K562 (cell line): ENCODE results near the gene EDEM1. TPM values are rescaled to one million over a fixed set of nuclear protein-coding genes. Genes with fewer than 3 reads are reported as not detected.

ENCODE experiments used
- ATAC-seq: fragments of 200-7000 bp; cut with Tn5 transposase; 3 replicates; pipeline ENCODE4 v1.9.1; 2020; ENCODE audit warnings: moderate library complexity
- BruUV-seq: library from RNA; stranded (reverse); fragments of 400-500 nt; replicated peaks from 2 replicates; lab custom pipeline; 2021; lab: Mats Ljungman, UMichigan
- CTCF ChIA-PET: fragments of 300-600 bp; formaldehyde crosslinking; extraction: SDS; loops from one replicate; lab custom pipeline; 2021; ENCODE audit warnings: low intra/inter-chr PET ratio; lab: Yijun Ruan, JAX
- POLR2A ChIA-PET: fragments of 300-600, 350-650 bp; sonication (Branson Sonifier 250); formaldehyde crosslinking; extraction: SDS; loops from one replicate; lab custom pipeline; 2021; ENCODE audit warnings: antibody characterized with exemption, inconsistent platforms; lab: Yijun Ruan, JAX
- DNase-seq, 4 experiments: peaks; one replicate each; pipeline versions ENCODE4 v3.0.0 to v3.0.0-alpha.2; 2011 to 2018; ENCODE audit warnings: low spot score in 3 of 4, mixed read lengths in 3 of 4; ENCODE audit errors: extremely low read depth in 1 of 4
- FAIRE-seq: peaks from 2 replicates; lab custom pipeline; 2011; peaks lifted over from hg19 to GRCh38; lab: Jason Lieb, UNC
- H2AFZ ChIP-seq: 2 replicates; pipeline ENCODE4 v1.6.0; 2011; ENCODE audit warnings: low read depth, low read length, control low read depth, inconsistent platforms
- H3K27ac ChIP-seq: fragments of 200-600 bp; 3 replicates; pipeline ENCODE4 v1.8.0; 2011; ENCODE audit warnings: low read depth, mild to moderate bottlenecking, control low read depth, inconsistent platforms, low read length, moderate library complexity, mixed read lengths; ENCODE audit errors: extremely low read depth
- H3K27me3 ChIP-seq, 2 experiments: fragments of 300-600 bp in 1 of 2; 2 replicates in 1 of 2; 3 replicates in 1 of 2; pipeline versions ENCODE4 v1.6.0 to v1.8.0; 2011; ENCODE audit warnings: inconsistent platforms in 2 of 2, low read length in 2 of 2, mild to moderate bottlenecking in 1 of 2, mixed read lengths in 1 of 2, moderate library complexity in 1 of 2; ENCODE audit not compliant: control insufficient read depth in 2 of 2, insufficient read depth in 2 of 2
- H3K36me3 ChIP-seq: fragments of 300-600 bp; 3 replicates; pipeline ENCODE4 v1.8.0; 2011; ENCODE audit warnings: mild to moderate bottlenecking, low read length, inconsistent platforms; ENCODE audit not compliant: control insufficient read depth, insufficient read depth
- H3K4me1 ChIP-seq, 2 experiments: fragments of 200-600 bp in 1 of 2; replicated peaks in 1 of 2; 2 replicates in 1 of 2; 3 replicates in 1 of 2; pipeline versions ENCODE4 v1.5.1 to v1.8.0; 2011; ENCODE audit warnings: inconsistent platforms in 2 of 2, low read length in 2 of 2, mild to moderate bottlenecking in 1 of 2, mixed read lengths in 1 of 2, moderate library complexity in 1 of 2; ENCODE audit not compliant: control insufficient read depth in 2 of 2, insufficient read depth in 2 of 2
- H3K4me2 ChIP-seq: 2 replicates; pipeline ENCODE4 v1.6.1; 2011; ENCODE audit warnings: low read length, control low read depth, inconsistent platforms, mixed read lengths; ENCODE audit not compliant: insufficient read depth
- H3K4me3 ChIP-seq: fragments of 200-600 bp; sonication (generic), shearing (Covaris generic); 2 replicates; pipeline ENCODE4 v1.5.1; 2016; ENCODE audit warnings: control low read depth, inconsistent platforms
- H3K79me2 ChIP-seq: fragments of 200-600 bp; 3 replicates; pipeline ENCODE4 v1.8.0; 2011; ENCODE audit warnings: low read length, inconsistent platforms; ENCODE audit not compliant: control insufficient read depth, insufficient read depth
- H3K9ac ChIP-seq, 2 experiments: 2 replicates each; pipeline versions ENCODE4 v1.6.0 to v1.6.1; 2011; ENCODE audit warnings: low read depth in 2 of 2, low read length in 2 of 2, control low read depth in 1 of 2, inconsistent platforms in 1 of 2, mild to moderate bottlenecking in 1 of 2, mixed read lengths in 1 of 2; ENCODE audit not compliant: insufficient read depth in 1 of 2
- H3K9me1 ChIP-seq: one replicate; pipeline ENCODE4 v1.6.0; 2011; ENCODE audit warnings: inconsistent platforms, mild to moderate bottlenecking, low read length, moderate library complexity; ENCODE audit not compliant: control insufficient read depth, insufficient read depth
- H3K9me3 ChIP-seq: replicated peaks from 2 replicates; pipeline ENCODE4 v1.5.1; 2011; ENCODE audit warnings: low read depth, low read length, inconsistent platforms; ENCODE audit not compliant: control insufficient read depth, insufficient read depth
- H4K20me1 ChIP-seq: replicated peaks from 2 replicates; pipeline ENCODE4 v1.6.1; 2011; ENCODE audit warnings: low read length, inconsistent platforms, mixed read lengths; ENCODE audit not compliant: control insufficient read depth, insufficient read depth
- ZFP36 ChIP-seq: fragments of 150-350 bp; IDR thresholded peaks from 2 replicates; pipeline ENCODE4 v1.6.1; 2018; ENCODE audit warnings: low read length, low read depth; ENCODE audit not compliant: partially characterized antibody
- WGBS: fragments of 100-300 bp; shearing (Covaris generic); methylation state at CpG from one replicate; pipeline ENCODE4 v1.1.6; 2016; ENCODE audit warnings: low coverage, mixed read lengths; ENCODE audit not compliant: insufficient coverage; ENCODE audit errors: missing lambda C conversion rate; 5-methylcytosine and 5-hydroxymethylcytosine counted together
- in situ Hi-C: fragments of 300-500 bp; cut with MboI; formaldehyde crosslinking; loops from 4 replicates; pipeline ENCODE4 v1.15.0; 2018; ENCODE audit warnings: inconsistent platforms, mixed read lengths
- intact Hi-C: fragments of 100-400 bp; cut with micrococcal nuclease; formaldehyde crosslinking; loops from 2 replicates; pipeline ENCODE4 v1.14.2; 2022
- polyA plus RNA-seq, 8 experiments: library from polyadenylated mRNA; depleted of rRNA in 4 of 8; stranded (reverse) in 5 of 8; unstranded in 3 of 8; fragments of >200 nt; fragmentation: Nextera tagmentation in 2 of 8; fragmentation: Illumina TruSeq in 1 of 8; extraction: Ambion mirVana in 2 of 8; extraction: Trizol in 1 of 8; gene quantifications; 2 replicates each; pipeline versions ENCODE4 v1.2.1 to v1.2.3, GENCODE V29; 2011 to 2014; ENCODE audit warnings: inconsistent platforms in 1 of 8, missing spikeins in 1 of 8
- total RNA-seq, 7 experiments: library from RNA; depleted of rRNA in 6 of 7; stranded (reverse); fragments of >200 nt in 6 of 7; fragmentation: Illumina TruSeq in 2 of 7; extraction: Trizol in 2 of 7; gene quantifications; 2 replicates each; pipeline versions ENCODE4 v1.2.1 to v1.2.3, GENCODE V29; 2011 to 2021; ENCODE audit warnings: low replicate concordance in 1 of 7
- TF ChIP-seq, protein P1 (sequence below): fragments of 250-450 bp; sonication (Bioruptor Pico); IDR thresholded peaks from 2 replicates; pipeline ENCODE4 v1.4.0; 2020; ENCODE audit warnings: mild to moderate bottlenecking, moderate library complexity, borderline replicate concordance
- TF ChIP-seq, protein P2 (sequence below): sonication (generic); formaldehyde crosslinking; IDR thresholded peaks from 2 replicates; pipeline ENCODE4 v1.8.0; 2023; ENCODE audit warnings: mild to moderate bottlenecking, missing genetic modification reagents
- TF ChIP-seq, protein P3 (sequence below): fragments of 450-650 bp; IDR thresholded peaks from 2 replicates; pipeline ENCODE4 v1.6.1; 2016
- TF ChIP-seq, protein P4 (sequence below): sonication (generic); formaldehyde crosslinking; IDR thresholded peaks from 2 replicates; pipeline ENCODE4 v1.8.1; 2023; ENCODE audit warnings: mild to moderate bottlenecking, missing genetic modification reagents
- TF ChIP-seq, protein P5 (sequence below): fragments of 250-450 bp; sonication (Bioruptor Pico); IDR thresholded peaks from 2 replicates; pipeline ENCODE4 v1.4.0; 2020; ENCODE audit warnings: mild to moderate bottlenecking

EDEM1 gene
- total and polyA plus RNA-seq, 9 of the 15 experiments (the other 6 are each of a cell fraction or from before 2014, with no cell fraction given), result 6.2 to 36.7 (median 14.3) TPM

DNA sequence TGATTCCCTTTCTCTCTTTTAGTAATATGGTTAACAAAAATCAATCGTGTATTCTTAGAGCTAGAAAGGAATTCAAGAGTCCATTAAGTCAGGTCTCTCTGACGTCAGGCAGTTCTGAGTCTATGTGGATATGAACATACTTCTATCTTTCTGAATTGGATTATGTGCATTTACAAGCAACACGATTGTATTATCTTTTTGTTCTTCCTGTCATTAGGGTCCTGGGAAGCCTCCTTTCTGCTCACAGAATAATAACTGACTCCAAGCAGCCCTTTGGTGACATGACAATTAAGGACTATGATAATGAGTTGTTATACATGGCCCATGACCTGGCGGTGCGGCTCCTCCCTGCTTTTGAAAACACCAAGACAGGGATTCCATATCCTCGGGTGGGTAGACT, 14.0 kb downstream of the EDEM1 start:
- 72% methylated on average over 6 of the region's 6 CpGs for WGBS
- POLR2A ChIA-PET, result interaction anchor here (0.6 kb wide), 1 partner anchor 27 kb away, joined by 3 read pairs; no protein-coding TSS in a partner anchor
- TF ChIP-seq, protein P1, sequence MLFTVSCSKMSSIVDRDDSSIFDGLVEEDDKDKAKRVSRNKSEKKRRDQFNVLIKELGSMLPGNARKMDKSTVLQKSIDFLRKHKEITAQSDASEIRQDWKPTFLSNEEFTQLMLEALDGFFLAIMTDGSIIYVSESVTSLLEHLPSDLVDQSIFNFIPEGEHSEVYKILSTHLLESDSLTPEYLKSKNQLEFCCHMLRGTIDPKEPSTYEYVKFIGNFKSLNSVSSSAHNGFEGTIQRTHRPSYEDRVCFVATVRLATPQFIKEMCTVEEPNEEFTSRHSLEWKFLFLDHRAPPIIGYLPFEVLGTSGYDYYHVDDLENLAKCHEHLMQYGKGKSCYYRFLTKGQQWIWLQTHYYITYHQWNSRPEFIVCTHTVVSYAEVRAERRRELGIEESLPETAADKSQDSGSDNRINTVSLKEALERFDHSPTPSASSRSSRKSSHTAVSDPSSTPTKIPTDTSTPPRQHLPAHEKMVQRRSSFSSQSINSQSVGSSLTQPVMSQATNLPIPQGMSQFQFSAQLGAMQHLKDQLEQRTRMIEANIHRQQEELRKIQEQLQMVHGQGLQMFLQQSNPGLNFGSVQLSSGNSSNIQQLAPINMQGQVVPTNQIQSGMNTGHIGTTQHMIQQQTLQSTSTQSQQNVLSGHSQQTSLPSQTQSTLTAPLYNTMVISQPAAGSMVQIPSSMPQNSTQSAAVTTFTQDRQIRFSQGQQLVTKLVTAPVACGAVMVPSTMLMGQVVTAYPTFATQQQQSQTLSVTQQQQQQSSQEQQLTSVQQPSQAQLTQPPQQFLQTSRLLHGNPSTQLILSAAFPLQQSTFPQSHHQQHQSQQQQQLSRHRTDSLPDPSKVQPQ, result no peak
- TF ChIP-seq, protein P2, sequence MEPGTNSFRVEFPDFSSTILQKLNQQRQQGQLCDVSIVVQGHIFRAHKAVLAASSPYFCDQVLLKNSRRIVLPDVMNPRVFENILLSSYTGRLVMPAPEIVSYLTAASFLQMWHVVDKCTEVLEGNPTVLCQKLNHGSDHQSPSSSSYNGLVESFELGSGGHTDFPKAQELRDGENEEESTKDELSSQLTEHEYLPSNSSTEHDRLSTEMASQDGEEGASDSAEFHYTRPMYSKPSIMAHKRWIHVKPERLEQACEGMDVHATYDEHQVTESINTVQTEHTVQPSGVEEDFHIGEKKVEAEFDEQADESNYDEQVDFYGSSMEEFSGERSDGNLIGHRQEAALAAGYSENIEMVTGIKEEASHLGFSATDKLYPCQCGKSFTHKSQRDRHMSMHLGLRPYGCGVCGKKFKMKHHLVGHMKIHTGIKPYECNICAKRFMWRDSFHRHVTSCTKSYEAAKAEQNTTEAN (CRISPR knock-in tag), result no peak
- TF ChIP-seq, protein P3, sequence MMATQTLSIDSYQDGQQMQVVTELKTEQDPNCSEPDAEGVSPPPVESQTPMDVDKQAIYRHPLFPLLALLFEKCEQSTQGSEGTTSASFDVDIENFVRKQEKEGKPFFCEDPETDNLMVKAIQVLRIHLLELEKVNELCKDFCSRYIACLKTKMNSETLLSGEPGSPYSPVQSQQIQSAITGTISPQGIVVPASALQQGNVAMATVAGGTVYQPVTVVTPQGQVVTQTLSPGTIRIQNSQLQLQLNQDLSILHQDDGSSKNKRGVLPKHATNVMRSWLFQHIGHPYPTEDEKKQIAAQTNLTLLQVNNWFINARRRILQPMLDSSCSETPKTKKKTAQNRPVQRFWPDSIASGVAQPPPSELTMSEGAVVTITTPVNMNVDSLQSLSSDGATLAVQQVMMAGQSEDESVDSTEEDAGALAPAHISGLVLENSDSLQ, result no peak
- TF ChIP-seq, protein P4, sequence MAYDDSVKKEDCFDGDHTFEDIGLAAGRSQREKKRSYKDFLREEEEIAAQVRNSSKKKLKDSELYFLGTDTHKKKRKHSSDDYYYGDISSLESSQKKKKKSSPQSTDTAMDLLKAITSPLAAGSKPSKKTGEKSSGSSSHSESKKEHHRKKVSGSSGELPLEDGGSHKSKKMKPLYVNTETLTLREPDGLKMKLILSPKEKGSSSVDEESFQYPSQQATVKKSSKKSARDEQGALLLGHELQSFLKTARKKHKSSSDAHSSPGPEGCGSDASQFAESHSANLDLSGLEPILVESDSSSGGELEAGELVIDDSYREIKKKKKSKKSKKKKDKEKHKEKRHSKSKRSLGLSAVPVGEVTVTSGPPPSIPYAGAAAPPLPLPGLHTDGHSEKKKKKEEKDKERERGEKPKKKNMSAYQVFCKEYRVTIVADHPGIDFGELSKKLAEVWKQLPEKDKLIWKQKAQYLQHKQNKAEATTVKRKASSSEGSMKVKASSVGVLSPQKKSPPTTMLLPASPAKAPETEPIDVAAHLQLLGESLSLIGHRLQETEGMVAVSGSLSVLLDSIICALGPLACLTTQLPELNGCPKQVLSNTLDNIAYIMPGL (CRISPR knock-in tag), result no peak
- TF ChIP-seq ZFP36, result no peak
- TF ChIP-seq, protein P5, sequence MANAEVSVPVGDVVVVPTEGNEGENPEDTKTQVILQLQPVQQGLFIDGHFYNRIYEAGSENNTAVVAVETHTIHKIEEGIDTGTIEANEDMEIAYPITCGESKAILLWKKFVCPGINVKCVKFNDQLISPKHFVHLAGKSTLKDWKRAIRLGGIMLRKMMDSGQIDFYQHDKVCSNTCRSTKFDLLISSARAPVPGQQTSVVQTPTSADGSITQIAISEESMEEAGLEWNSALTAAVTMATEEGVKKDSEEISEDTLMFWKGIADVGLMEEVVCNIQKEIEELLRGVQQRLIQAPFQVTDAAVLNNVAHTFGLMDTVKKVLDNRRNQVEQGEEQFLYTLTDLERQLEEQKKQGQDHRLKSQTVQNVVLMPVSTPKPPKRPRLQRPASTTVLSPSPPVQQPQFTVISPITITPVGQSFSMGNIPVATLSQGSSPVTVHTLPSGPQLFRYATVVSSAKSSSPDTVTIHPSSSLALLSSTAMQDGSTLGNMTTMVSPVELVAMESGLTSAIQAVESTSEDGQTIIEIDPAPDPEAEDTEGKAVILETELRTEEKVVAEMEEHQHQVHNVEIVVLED (CRISPR knock-in tag), result no peak

More for the DNA sequence above, 14.0 kb downstream of the EDEM1 start:
- Histone ChIP-seq H4K20me1 (no peaks in the 10 kb centered on the region), H2AFZ (no peak overlapping the region), H3K9ac (no peak overlapping the region), H3K79me2 (peaks cover 3% of the 10 kb centered on the region; the same call in 1 of the 3 replicates), H3K4me3 (no peak overlapping the region), H3K9me3 (no peaks in the 10 kb centered on the region), H3K9me1 (no peaks in the 10 kb centered on the region), H3K27me3 (no peaks in the 10 kb centered on the region), H3K4me1 (peaks cover 0 to 25% of the 10 kb centered on the region in 2 experiments; a peak in 4 of 5 replicates), H3K27ac (no peak overlapping the region), H3K36me3 (peaks cover 72% of the 10 kb centered on the region), H3K4me2 (no peak overlapping the region)
- no peak for FAIRE-seq
- no peak for DNase-seq
- no TSS peak for BruUV-seq
- in situ Hi-C loops, result no loop called here
- CTCF ChIA-PET, result no interaction called here
- intact Hi-C loops, result no loop called here
- ATAC-seq, result no peak
